Middle frontal gyrus (tissue), 1 donor: Measurements from ENCODE around the gene MYBPHL.

Experiments used
- DNase-seq: peaks from one replicate; pipeline ENCODE4 v3.0.0-alpha.2; 2015; ENCODE audit warnings: low spot score; ENCODE audit errors: extremely low spot score

MYBPHL gene

DNA sequence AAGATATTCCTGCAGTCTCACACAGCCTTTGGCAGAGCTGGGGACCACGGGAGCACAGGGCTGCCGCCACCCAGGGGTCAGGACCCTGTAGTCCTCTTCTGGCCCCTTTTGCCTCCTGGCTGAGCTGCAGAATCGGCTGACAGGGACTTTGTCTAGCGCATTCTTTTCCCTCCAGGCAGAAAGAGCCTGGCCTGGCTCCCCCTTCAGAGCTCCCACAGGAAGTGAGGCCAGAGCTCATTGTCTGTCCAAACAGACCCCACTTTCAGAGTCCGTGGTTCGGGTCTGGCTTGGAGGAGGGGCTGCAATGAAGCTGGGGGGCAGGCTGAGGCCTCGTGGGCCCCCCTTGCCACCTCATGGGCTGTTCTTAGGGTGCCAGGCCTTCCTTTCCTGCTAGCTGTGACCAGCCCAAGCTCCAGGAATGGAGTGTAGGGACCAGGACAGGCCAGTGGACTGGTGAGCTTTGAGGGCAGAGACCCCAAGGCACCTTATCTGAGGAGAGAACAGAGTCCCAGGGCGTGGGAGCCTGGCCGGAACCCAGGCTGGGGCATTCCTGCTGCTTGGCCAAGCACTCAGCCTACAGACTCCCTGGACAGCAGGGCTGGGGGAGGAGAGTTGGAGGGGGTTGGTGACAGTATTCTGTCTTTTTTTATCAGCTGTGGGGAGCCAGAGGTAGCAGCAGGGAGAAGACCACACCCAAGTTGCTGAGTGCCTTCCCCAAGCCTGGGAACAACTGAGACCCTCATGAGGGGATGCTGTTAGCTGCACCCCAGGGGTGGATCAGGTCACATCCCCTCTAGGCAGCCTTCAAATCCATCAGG, 52.8 kb downstream of the MYBPHL start:
- DNase-seq, result no peak

- no peak for DNase-seq
These were observed 53.7 kb downstream of the MYBPHL start for GRCh38 chr1:109252893-109253802.

GRCh38 chr1:109252167-109252892, 54.5 kb downstream of the MYBPHL start:
- DNase-seq, result no peak

- DNase-seq, result no peak
These were observed 55.3 kb downstream of the MYBPHL start for GRCh38 chr1:109251277-109252166.

DNA sequence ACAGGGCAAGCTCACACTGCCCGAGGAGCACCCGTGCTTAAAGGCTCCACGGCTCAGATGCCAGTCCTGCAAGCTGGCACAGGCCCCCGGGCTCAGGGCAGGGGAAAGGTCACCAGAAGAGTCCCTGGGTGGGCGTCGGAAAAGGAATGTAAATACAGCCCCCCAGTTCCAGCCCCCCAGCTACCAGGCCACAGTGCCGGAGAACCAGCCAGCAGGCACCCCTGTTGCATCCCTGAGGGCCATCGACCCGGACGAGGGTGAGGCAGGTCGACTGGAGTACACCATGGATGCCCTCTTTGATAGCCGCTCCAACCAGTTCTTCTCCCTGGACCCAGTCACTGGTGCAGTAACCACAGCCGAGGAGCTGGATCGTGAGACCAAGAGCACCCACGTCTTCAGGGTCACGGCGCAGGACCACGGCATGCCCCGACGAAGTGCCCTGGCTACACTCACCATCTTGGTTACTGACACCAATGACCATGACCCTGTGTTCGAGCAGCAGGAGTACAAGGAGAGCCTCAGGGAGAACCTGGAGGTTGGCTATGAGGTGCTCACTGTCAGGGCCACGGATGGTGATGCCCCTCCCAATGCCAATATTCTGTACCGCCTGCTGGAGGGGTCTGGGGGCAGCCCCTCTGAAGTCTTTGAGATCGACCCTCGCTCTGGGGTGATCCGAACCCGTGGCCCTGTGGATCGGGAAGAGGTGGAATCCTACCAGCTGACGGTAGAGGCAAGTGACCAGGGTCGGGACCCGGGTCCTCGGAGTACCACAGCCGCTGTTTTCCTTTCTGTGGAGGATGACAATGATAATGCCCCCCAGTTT, 56.1 kb downstream of the MYBPHL start:
- no peak for DNase-seq

GRCh38 chr1:109249654-109250401, 57.0 kb downstream of the MYBPHL start:
- no peak for DNase-seq

DNA sequence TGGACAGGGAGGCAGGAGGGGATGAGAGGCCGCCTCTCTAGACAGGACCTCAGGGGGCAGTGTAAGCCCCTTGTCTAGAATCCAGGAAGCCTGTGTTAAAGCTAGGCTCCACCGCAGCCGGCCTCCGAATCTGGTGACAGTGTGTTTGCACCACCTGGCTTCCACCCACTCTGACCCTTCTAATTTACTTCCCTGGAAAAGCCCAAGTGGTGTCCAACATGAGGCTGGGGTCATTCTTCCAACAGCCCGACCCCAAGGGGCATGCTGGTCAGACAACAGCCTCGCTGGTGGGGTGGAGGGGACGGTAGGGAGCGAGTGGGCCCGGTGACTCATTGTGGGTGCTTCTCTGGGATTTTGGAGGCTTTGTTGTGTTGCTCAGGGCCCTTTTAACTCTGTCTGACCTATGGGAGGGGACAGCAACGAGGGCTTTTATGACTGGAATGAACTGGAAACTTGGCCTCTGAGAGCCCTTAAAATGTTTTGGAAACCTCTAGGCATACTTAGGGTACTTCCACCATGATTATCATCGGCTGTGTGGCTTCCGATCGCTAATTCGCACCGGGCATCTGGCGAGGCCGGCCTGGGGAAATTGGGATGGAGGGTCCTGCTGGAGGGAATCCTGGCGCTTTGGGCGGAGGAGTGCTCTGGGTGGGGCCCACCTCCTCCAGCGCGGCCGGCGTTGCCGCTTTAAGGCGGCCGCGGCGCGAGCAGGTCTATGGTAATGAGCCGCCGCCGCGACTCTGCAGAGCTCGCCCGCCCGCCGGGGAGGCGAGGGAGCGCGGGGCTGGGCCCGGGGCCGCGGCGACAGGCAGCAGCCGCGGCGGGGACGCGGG, 57.8 kb downstream of the MYBPHL start, which contains the start of gene CELSR2:
Gene CELSR2, plus strand, starts transcription at position 743 of the 833 bp plus-strand sequence. CDS start 541 bp downstream, outside the sequence.
- peak; percentile 56 for DNase-seq

DNA sequence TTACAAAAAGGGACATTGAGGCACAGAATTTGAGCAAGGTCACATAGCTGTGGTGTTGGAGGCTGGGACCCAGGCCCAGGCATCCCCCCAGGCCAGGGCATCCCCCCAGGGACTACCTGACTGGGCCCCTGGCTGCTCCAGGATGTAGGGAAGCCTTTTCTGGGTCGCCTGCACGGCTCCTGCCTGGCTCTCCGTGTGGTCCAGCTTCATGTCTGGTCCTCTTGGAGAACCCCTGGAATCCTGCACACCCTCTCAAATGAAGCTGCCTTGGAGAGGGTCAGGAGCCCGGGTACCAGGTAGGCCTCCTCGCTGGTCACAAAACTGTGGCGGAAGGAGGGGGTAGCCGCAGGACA, 58.4 kb downstream of the MYBPHL start:
- no peak for DNase-seq

DNA sequence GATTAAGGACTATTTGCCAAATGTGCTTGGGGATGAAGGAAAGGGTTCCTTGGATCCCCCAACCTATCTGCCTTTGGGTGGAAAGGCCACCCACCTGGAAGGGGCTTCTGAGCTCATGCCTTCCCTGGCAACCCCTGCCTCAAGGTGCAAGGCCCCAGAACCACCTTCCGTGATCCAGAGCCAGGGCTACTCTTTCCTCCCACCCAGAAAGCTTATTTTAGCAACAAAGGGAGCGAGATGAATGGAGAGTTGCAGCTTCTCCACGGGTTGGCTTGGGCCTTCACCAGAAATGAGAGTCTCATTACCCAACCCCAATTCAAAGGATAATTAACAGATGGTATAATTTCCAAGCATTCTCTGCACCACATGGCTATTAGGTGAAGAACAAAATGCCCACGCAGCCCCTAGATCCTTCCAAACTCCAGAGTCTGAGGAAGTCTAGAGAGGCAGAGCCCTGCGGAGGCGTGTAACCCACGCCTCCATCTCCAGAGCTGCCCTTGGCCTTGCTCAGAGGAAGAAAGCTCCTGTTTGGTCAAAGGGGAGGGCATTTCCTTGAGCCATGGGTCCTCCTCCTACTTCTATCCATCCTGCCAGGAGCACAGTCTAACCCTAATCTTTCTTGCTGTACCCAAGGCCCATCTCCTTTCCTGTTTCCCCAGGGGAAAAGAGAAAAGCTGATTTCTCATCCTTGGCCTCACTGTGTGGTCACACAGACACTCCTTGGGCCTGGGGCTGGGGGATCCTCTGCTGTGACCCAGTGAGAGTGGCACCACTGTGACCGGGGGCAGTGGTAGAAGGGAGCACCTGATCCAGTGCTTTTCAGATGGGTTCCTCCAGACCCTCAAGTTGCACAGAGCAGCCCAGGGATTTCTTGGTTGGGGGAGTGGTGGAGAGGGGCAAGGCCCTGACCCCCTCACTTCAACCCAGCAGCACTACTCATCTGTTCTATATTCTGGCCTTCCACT, 59.1 kb downstream of the MYBPHL start:
- no peak for DNase-seq

- no peak for DNase-seq
These were observed 60.7 kb downstream of the MYBPHL start for GRCh38 chr1:109246141-109246551.

DNA sequence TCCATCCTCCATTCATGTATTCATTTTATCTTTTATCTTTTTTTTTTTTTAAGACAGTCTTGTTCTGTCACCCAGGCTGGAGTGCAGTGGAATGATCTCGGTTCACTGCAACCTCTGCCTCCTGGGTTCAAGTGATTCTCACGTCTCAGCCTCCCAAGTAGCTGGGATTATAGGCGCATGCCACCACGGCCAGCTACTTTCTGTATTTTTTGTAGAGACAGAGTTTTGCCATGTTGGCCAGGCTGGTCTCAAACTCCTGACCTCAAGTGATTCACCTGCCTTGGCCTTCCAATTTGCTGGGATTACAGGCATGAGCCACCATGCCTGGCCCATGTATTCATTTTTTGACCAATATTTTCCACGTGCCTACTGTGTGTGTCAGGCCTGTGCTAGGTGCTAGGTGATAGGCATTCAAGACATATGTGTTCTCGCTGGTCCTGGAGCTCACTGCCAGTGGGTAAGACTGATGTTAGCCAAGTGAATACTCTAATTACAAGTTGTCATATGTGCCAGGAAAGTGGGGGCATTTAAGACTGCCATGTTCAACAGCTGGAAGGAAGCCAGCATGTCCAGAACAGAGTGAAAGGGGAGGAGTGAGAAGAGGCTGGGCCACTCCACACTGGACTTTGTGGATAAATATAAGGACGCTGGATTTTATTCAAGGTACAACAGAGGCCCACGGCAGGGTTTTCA, 62.8 kb downstream of the MYBPHL start:
- DNase-seq, result no peak

DNA sequence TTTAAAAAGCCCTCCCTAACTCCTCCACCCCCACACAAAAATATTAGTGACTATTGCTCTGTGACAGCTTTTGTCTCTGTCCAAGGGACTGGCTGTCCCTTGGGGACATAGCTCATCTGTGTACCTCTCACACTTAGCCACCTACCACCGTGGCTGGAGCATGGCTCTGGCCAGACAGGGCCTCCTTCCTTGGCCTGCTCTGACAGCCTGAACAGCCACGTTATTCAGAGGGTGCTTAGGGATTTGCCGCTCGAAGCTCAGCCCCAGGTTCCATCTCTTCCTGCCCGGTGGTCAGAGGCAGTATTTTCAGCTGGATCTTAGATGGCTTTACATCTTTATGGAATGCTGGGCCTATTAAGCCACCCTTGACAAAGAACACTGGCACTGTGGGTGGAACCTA, 63.6 kb downstream of the MYBPHL start:
- no peak for DNase-seq

DNA sequence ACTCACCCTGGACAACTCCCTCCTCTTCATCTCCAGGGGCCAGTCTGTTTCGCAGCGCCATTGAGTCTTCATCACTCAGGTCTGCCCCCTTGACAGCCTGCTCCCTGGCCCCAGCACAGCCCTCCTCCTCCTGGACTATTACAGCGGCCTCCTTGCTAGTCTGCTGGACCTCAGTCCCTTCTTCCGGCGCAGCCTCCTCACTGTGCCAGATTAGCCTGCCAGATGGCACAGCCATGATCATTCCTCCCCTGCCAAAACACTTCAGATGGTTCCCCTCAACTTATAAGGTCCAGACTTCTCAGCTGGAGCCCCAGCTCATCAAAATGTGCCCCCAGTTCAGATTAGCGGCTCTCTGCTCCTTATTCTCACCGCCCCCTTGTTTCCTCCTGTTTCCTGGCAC, 64.4 kb downstream of the MYBPHL start:
- DNase-seq, result no peak
